Measurements from ENCODE around the gene HECTD1. TPM values are rescaled to one million over a fixed set of nuclear protein-coding genes. Genes with fewer than 3 reads are reported as not detected.
"Not testable (repeated sequence)": the region's sequence is repeated elsewhere in the genome, so short reads cannot be mapped to it uniquely, and the experiment has no call there.

HECTD1 gene
- total RNA-seq, 1 donor from 2014 or later = 161 TPM

DNA sequence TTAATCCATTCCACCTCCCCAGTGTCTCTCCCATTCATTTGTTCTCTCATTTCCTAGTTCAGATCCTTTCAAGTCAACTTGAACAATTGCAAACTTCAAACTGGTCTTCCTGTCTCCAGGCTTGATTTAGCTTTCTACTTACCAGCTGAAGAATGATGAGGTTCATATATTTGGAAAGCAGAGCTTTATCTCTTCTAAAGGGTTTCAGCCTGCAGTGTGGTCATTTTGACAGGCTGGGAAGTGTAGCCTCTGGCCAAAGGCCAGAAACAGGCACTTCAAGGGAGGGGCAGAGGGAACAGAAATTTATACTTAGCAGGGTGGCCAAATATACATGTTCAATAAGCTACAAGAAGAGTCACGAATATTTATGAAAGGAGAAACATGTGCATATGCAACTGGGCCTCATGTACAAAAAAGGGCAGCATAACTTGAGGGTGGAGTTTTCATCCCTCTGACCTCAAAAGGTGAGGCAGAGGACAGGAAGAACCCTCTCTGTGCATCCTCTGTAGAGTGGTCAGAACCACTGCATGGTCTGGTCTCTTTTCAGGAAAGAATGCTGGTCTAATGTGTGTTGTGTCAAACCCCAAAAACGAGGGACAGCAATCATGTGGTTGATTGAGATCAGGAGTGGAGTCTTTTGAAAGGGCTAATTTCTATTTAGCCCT is 34.0 kb upstream of the HECTD1 start:
- Histone ChIP-seq H3K4me3 (no peak overlapping the region), H3K27ac (peak overlapping the region; percentile 55)
- no peak for ATAC-seq

DNA sequence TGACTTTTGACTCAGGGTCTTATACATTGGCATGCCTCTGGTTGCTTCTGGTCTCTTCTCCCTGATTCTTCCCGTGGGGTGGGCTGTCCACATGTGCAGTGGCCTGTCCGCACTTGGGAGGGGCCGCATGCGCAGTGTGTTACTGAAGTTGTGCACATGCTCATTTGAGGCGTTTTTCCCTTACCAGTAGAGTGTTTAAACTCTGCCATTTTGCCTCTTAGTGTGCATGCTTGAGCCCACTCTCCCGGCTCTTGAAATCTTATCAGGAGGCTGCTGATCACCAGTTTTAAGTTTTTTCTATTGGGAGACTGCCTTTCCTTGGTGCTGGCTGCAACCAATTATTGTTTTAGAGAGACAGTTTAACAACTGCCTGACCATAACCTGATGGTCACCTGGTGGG is 32.1 kb upstream of the HECTD1 start:
- H3K27ac ChIP-seq = peak overlapping the region; percentile 14

More for the DNA sequence above, 34.0 kb upstream of the HECTD1 start:
- no peaks in the 10 kb centered on the region for H3K27me3 ChIP-seq
- no peak for DNase-seq
- no peaks in the 10 kb centered on the region for H3K9me3 ChIP-seq
- no peaks in the 10 kb centered on the region for H3K36me3 ChIP-seq
- intact Hi-C loops (cut with DNase I) = no loop called here
- peaks cover 8% of the 10 kb centered on the region for H3K4me1 ChIP-seq
- TF ChIP-seq, protein P1, sequence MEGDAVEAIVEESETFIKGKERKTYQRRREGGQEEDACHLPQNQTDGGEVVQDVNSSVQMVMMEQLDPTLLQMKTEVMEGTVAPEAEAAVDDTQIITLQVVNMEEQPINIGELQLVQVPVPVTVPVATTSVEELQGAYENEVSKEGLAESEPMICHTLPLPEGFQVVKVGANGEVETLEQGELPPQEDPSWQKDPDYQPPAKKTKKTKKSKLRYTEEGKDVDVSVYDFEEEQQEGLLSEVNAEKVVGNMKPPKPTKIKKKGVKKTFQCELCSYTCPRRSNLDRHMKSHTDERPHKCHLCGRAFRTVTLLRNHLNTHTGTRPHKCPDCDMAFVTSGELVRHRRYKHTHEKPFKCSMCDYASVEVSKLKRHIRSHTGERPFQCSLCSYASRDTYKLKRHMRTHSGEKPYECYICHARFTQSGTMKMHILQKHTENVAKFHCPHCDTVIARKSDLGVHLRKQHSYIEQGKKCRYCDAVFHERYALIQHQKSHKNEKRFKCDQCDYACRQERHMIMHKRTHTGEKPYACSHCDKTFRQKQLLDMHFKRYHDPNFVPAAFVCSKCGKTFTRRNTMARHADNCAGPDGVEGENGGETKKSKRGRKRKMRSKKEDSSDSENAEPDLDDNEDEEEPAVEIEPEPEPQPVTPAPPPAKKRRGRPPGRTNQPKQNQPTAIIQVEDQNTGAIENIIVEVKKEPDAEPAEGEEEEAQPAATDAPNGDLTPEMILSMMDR (IDR thresholded peaks at IDR 0.05) = no peak

DNA sequence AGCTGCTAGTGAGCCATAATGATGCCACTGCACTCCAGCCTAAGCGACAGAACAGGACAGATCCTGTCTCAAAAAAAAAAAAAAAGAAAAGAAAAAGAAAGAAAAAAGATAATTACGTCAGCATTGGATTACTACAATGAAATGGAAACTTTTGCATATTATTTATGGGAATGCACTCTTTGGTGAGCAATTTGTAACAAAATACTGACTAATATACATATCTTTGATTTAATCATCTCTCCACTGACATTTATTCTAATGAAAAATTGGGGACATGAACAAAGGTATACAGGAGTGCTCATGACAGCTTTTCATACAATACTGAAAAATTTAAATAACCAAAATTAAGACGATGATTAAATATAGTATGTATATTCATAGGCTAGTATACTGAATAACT is 27.9 kb upstream of the HECTD1 start:
- DNase-seq (no peak), ATAC-seq (no peak)
- Histone ChIP-seq H3K4me3 (no peak overlapping the region), H3K9me3 (no peaks in the 10 kb centered on the region), H3K27ac (no peak overlapping the region), H3K36me3 (no peaks in the 10 kb centered on the region), H3K27me3 (no peaks in the 10 kb centered on the region), H3K4me1 (peaks cover 4% of the 10 kb centered on the region)
- intact Hi-C loops (cut with DNase I) = no loop called here
- TF ChIP-seq, protein P1 (IDR thresholded peaks at IDR 0.05) = no peak

More for the DNA sequence above, 32.1 kb upstream of the HECTD1 start:
- DNase-seq (peak; percentile 90), ATAC-seq (peak; percentile 92)
- Histone ChIP-seq H3K9me3 (no peaks in the 10 kb centered on the region), H3K27me3 (no peaks in the 10 kb centered on the region), H3K36me3 (no peaks in the 10 kb centered on the region), H3K4me3 (peak overlapping the region; percentile 30), H3K4me1 (peaks cover 8% of the 10 kb centered on the region)
- TF ChIP-seq, protein P1 (IDR thresholded peaks at IDR 0.05) = no peak
- intact Hi-C loops (cut with DNase I) = no loop called here

DNA sequence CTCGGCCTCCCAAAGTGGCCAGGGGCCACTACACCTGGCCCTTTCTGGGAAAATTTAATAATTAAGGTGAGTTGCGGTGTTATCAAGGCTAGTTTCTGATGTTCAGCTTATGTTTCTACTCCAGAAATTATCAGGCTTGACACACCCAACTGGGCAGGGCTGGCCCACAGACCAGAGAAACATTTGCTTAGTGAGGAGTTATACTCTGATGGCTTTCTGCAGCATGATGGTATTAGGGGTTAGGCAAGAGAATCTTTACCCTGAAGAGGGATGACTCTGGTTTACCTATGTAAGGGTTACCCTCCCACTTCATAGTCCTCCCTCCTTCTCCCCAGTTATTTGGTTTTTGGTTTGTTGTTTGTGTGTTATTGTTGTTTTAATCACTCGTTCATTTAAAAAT is 24.5 kb upstream of the HECTD1 start:
- no peak for ATAC-seq
- no peaks in the 10 kb centered on the region for H3K27me3 ChIP-seq
- TF ChIP-seq, protein P1 (IDR thresholded peaks at IDR 0.05) = no peak
- DNase-seq = no peak
- H3K4me3 ChIP-seq = no peak overlapping the region
- intact Hi-C loops (cut with DNase I) = no loop called here
- no peaks in the 10 kb centered on the region for H3K36me3 ChIP-seq
- H3K9me3 ChIP-seq = no peaks in the 10 kb centered on the region
- H3K27ac ChIP-seq = no peak overlapping the region
- H3K4me1 ChIP-seq = peaks cover 17% of the 10 kb centered on the region

DNA sequence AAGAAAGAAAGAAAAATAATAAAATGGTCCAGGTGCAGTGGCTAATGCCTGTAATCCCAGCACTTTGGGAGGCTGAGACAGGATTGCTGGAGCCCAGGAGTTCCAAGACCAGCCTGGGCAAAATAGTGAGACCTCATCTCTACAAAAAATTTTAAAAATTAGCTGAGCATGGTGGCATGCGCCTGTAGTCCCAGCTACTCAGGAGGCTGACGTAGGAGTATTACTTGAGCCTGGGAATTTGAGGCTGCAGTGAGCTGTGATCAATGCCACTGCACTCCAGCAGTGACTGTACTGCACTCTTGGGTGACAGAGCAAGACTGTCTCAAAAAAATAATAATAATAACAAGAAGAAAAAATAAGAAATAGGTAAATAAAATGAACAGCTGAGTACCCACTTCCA is 23.7 kb upstream of the HECTD1 start:
- H3K27me3 ChIP-seq; H3K36me3 ChIP-seq; H3K27ac ChIP-seq; H3K4me3 ChIP-seq; ATAC-seq; intact Hi-C loops (cut with DNase I); H3K9me3 ChIP-seq; DNase-seq: not testable (repeated sequence)
- H3K4me1 ChIP-seq = peaks cover 17% of the 10 kb centered on the region

DNA sequence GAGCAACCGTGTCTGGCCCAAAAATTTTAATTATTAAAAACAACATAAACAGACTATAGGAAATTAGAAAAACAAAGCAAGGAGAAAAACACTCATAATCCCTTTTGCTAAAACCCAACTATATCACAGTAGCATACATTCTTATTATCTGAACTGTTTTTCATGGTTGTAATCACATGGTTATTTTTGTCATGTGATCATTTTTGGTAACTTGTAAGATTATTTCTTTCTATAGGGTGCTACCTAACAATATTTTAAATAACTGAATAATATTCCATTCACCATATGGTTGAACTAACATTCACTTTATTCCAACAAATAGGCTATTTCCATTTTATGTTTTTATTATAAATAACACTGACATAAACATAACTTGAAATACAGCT is 23.0 kb upstream of the HECTD1 start:
- Histone ChIP-seq H3K4me1 (peaks cover 17% of the 10 kb centered on the region), H3K27ac (peak overlapping the region; percentile 60), H3K27me3 (no peaks in the 10 kb centered on the region), H3K36me3 (no peaks in the 10 kb centered on the region), H3K9me3 (no peaks in the 10 kb centered on the region), H3K4me3 (no peak overlapping the region)
- DNase-seq (no peak), ATAC-seq (no peak)
- TF ChIP-seq, protein P1 (IDR thresholded peaks at IDR 0.05) = no peak
- intact Hi-C loops (cut with DNase I) = no loop called here
